Prostate gland (tissue), 2 donors: ENCODE results near the gene NR2C2. TPM values are rescaled to one million over a fixed set of nuclear protein-coding genes. Genes with fewer than 3 reads are reported as not detected.

Experiments
- DNase-seq: peaks from one replicate; pipeline ENCODE4 v3.0.0-alpha.2; 2019; ENCODE audit warnings: low spot score
- H3K27ac ChIP-seq, 2 donors: fragments of 200-600 bp; sonication (generic); 2 replicates each; pipeline ENCODE4 v1.5.1; 2017 to 2019
- H3K27me3 ChIP-seq: fragments of 200-600 bp; sonication (generic); replicated peaks from 2 replicates; pipeline ENCODE4 v1.5.1; 2019; ENCODE audit not compliant: insufficient read depth
- H3K36me3 ChIP-seq, 2 donors: fragments of 200-600 bp; sonication (generic); 1 replicate in 1 of 2; 2 replicates in 1 of 2; pipeline versions ENCODE4 v1.5.1 to v1.8.1; 2017 to 2019
- H3K4me1 ChIP-seq: fragments of 200-600 bp; sonication (generic); replicated peaks from 2 replicates; pipeline ENCODE4 v1.5.1; 2019
- H3K4me3 ChIP-seq, 2 donors: fragments of 200-600 bp; sonication (generic); 2 replicates each; pipeline ENCODE4 v1.5.1; 2017 to 2019
- H3K9me3 ChIP-seq: fragments of 200-600 bp; sonication (generic); 2 replicates; pipeline ENCODE4 v1.5.1; 2017
- POLR2A ChIP-seq: fragments of 450-650 bp; IDR thresholded peaks from one replicate; pipeline ENCODE4 v1.6.1; 2016; ENCODE audit warnings: antibody characterized with exemption, mild to moderate bottlenecking
- POLR2AphosphoS5 ChIP-seq: sonication (generic); formaldehyde crosslinking; IDR thresholded peaks from one replicate; pipeline ENCODE4 v1.6.1; 2017; ENCODE audit warnings: antibody characterized with exemption
- WGBS: methylation state at CpG from one replicate; pipeline ENCODE4 v1.1.5; 2018; 5-methylcytosine and 5-hydroxymethylcytosine counted together
- intact Hi-C: fragments of 100-400 bp; cut with DNase I; formaldehyde crosslinking; loops from one replicate; pipeline ENCODE4 v1.14.2; 2022
- total RNA-seq, 2 donors: library from RNA; depleted of rRNA; stranded (reverse); fragments of >200 nt; gene quantifications; one replicate each; pipeline ENCODE4 v1.1.0, GENCODE V29; 2016
- TF ChIP-seq, protein P1 (sequence below), 4 experiments: fragments of 200-600 bp in 2 of 4; fragments of 450-650 bp in 2 of 4; sonication (generic) in 2 of 4; IDR thresholded peaks; 1 replicate in 3 of 4; 2 replicates in 1 of 4; pipeline ENCODE4 v1.5.1; 2016 to 2019; ENCODE audit warnings: antibody characterized with exemption in 4 of 4, mild to moderate bottlenecking in 2 of 4, moderate library complexity in 2 of 4

Gene NR2C2
- total RNA-seq, 2 donors from 2014 or later, result 36.8 to 78.5 TPM

DNA sequence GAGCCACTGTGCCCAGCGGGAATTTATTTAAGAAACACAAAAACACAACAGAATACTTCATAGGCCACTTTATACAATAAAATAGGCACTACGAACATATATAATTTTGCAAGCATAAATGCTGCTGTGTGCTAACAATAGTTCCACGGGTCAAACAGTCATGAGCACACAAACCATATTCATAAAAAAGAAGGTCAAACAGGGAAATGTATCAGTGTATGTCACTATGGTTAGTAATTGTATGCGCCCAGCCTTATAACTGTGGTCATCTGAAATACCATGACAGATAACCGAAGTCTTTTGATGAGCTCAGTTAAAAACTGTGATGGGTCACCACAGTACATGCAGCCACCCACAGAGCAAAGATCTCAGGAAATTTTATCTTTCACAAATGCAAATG is 38.1 kb upstream of the NR2C2 start:
- Histone ChIP-seq H3K36me3 (no peaks in the 10 kb centered on the region), H3K9me3 (no peaks in the 10 kb centered on the region), H3K4me1 (no peaks in the 10 kb centered on the region), H3K27me3 (no peaks in the 10 kb centered on the region), H3K4me3 (no peak overlapping the region), H3K27ac (no peak overlapping the region)
- intact Hi-C loops, result no loop called here
- 83% methylated on average over 5 of the region's 5 CpGs for WGBS
- TF ChIP-seq, protein P1, sequence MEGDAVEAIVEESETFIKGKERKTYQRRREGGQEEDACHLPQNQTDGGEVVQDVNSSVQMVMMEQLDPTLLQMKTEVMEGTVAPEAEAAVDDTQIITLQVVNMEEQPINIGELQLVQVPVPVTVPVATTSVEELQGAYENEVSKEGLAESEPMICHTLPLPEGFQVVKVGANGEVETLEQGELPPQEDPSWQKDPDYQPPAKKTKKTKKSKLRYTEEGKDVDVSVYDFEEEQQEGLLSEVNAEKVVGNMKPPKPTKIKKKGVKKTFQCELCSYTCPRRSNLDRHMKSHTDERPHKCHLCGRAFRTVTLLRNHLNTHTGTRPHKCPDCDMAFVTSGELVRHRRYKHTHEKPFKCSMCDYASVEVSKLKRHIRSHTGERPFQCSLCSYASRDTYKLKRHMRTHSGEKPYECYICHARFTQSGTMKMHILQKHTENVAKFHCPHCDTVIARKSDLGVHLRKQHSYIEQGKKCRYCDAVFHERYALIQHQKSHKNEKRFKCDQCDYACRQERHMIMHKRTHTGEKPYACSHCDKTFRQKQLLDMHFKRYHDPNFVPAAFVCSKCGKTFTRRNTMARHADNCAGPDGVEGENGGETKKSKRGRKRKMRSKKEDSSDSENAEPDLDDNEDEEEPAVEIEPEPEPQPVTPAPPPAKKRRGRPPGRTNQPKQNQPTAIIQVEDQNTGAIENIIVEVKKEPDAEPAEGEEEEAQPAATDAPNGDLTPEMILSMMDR (IDR thresholded peaks at IDR 0.05), result no peak
- TF ChIP-seq POLR2A (no peak), POLR2AphosphoS5 (no peak)
- no peak for DNase-seq

DNA sequence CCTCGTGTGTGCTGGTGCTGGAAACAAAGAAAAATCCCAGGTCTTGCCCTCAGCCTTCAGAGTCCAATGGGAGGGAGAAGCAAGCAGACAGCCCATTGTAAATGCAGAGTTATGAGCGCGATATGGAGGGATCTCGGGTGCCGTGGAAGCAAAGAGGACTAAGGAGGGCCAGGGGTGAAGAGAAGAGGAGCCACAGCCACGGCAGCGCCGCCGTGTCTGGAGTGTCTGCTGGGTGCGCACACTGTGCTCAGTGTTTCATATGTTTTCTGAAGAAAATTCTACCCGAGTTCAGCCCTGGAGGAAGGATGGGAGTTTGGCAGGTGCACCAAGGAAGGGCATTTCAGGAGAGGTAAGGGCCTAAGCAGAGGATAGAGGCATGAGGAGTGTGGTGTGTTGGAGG is 35.7 kb upstream of the NR2C2 start:
- 89% methylated on average over 11 of the region's 11 CpGs for WGBS
- Histone ChIP-seq H3K4me1 (no peaks in the 10 kb centered on the region), H3K36me3 (no peaks in the 10 kb centered on the region), H3K27me3 (no peaks in the 10 kb centered on the region), H3K9me3 (no peaks in the 10 kb centered on the region), H3K27ac (no peak overlapping the region), H3K4me3 (no peak overlapping the region)
- no peak for DNase-seq
- intact Hi-C loops, result no loop called here
- TF ChIP-seq POLR2AphosphoS5 (no peak), POLR2A (no peak)
- TF ChIP-seq, protein P1 (IDR thresholded peaks at IDR 0.05), result no peak

DNA sequence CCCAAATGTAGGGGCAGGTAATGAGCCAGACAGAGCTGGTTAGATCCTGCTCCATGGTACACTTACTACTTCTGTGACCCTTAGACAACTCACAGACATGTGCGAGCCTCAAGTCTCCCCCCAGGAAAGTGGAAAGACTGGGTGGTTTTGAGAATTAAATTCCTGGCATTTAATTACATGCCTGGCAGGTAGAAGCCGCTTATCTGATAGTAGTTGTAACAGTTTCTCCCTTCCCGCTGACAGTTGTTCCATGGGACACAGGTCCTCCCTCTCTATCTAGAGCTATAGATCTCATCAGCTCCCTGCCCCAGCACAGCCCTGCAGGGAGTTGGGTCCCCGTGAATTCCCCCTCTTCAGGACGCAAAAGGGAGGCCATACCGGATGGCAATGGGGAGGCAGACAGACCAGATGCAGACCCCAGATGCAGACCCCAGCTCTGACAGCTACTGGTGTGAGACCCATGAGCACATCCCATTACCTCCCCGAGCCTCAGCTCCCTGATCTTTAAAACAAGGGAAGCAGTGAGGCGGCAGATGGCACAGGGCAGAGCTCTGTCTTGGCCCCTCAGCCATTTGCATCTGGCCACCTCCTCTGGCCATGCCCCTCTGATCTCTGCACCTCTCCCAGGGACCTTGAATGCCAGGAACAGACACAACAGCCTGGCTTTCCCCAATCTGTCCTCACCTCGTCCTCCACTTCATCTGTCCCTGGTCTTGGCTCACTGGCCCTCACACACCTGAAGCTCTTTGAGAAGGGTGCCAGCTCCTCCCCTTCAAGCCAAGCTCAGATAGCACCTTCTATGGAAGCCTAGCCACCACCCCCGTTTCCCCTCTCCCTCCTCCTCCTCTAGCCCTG is 34.1 kb upstream of the NR2C2 start:
- intact Hi-C loops, result no loop called here
- DNase-seq, result no peak
- Histone ChIP-seq H3K36me3 (no peaks in the 10 kb centered on the region), H3K9me3 (no peaks in the 10 kb centered on the region), H3K27ac (no peak overlapping the region), H3K4me3 (no peak overlapping the region), H3K27me3 (no peaks in the 10 kb centered on the region), H3K4me1 (no peaks in the 10 kb centered on the region)
- 59% methylated on average over 10 of the region's 10 CpGs for WGBS
- TF ChIP-seq, protein P1 (IDR thresholded peaks at IDR 0.05), result no peak
- no peak for TF ChIP-seq POLR2AphosphoS5
- TF ChIP-seq POLR2A, result no peak

DNA sequence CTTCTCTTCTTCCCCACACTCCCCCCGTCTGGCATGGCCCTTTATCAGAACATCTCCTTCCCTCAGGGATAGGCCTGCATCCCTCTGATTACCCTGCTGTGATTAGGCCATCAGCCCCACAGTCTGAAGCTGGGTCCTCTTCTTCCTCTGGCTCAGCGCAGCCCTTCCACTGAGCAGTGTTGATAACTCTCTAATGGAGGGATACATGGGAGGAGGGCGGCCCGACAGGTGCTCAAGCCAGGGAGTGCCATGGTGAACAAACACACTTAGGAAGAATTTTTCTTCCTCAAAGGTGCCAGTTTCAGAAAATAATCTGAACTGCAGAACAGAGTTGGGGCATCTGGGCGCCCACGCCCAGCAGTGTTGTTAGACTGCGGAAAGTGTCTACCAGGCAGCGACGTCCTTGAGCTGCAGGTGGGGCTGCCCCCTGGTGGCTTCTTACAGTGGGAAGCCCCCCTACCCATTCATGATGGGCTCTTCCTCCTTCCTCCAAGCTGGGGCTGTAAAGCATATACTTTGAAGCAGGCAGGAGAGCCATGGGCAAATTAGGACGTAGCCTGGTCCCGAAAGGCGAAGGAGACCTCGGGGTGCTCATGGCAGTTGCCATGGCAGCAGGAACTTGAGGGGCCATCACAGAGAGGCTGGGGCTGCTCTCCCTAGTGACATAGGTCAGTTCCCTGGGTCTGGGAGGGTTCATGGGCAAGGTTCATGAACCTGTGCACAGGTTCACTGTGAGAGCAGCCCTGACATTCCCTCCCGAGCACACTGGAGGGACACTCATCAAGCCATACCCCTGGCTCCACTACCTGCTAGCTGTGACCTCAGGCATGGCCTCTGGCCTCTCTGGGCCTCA is 33.2 kb upstream of the NR2C2 start:
- Histone ChIP-seq H3K4me1 (no peaks in the 10 kb centered on the region), H3K27ac (no peak overlapping the region), H3K9me3 (no peaks in the 10 kb centered on the region), H3K27me3 (no peaks in the 10 kb centered on the region), H3K4me3 (no peak overlapping the region), H3K36me3 (no peaks in the 10 kb centered on the region)
- no peak for DNase-seq
- intact Hi-C loops, result no loop called here
- no peak for TF ChIP-seq POLR2AphosphoS5
- TF ChIP-seq, protein P1 (IDR thresholded peaks at IDR 0.05), result no peak
- no peak for TF ChIP-seq POLR2A
- 80% methylated on average over 14 of the region's 14 CpGs for WGBS
